GM19239 (cell line): ENCODE data around the gene BEND3.
"Not testable (repeated sequence)": the region's sequence is repeated elsewhere in the genome, so short reads cannot be mapped to it uniquely, and the experiment has no call there.

Experiments used
- DNase-seq: peaks from one replicate; pipeline ENCODE4 v3.0.0; 2011; ENCODE audit warnings: low spot score; ENCODE audit not compliant: insufficient read length
- FAIRE-seq: peaks from 2 replicates; lab custom pipeline; 2011; peaks lifted over from hg19 to GRCh38; lab: Jason Lieb, UNC

BEND3 gene

GRCh38 chr6:107121964-107122495, 6.7 kb upstream of the BEND3 start:
- no peak for DNase-seq
- FAIRE-seq = no peak

GRCh38 chr6:107121266-107121665, 6.0 kb upstream of the BEND3 start:
- FAIRE-seq (no peak), DNase-seq (no peak)

GRCh38 chr6:107120404-107120803, 5.1 kb upstream of the BEND3 start:
- no peak for FAIRE-seq
- no peak for DNase-seq

GRCh38 chr6:107118976-107119375, 3.7 kb upstream of the BEND3 start:
- DNase-seq = no peak
- no peak for FAIRE-seq

DNA sequence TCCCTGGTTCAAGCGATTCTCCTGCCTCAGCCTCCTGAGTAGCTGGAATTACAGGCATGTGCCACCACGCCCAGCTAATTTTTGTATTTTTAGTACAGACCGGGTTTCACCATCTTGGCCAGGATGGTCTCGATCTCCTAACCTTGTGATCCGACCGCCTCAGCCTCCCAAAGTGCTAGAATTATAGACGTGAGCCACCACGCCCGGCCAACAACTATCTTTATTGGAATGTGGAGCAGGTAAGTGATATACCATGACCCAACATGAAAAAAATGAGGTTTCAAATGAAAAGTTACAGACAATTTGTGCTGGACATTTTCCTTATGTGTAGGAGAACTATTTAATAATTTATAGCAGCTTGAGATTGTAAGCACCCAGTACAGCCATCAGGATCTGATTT, 3.2 kb upstream of the BEND3 start:
- not testable (repeated sequence) for DNase-seq, FAIRE-seq

DNA sequence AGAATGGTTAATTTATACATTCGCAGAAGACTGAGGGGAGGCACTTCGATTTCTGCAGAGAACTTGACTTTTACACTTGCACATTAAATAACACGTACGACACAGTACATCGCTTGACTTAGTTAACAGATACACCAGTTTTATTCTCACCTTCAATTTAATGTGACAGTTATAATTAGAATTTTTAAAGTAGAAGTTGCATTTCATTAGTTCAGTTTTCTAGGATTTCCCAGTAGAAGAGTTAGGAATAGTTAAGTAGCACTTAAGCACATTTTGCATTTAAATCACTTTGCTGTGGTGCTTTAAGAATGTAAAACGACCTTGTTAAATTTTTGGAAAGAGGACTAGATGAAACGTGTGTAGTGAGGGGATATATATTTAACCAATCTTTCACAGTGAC, 1.6 kb upstream of the BEND3 start:
- DNase-seq (no peak), FAIRE-seq (no peak)

- peak; percentile 28 for DNase-seq
- peak; percentile 78 for FAIRE-seq
These were observed 1.1 kb upstream of the BEND3 start for GRCh38 chr6:107116328-107116892.

GRCh38 chr6:107115695-107116327, 496 bp upstream of the BEND3 start:
- FAIRE-seq (no peak), DNase-seq (peak; percentile 40)

DNA sequence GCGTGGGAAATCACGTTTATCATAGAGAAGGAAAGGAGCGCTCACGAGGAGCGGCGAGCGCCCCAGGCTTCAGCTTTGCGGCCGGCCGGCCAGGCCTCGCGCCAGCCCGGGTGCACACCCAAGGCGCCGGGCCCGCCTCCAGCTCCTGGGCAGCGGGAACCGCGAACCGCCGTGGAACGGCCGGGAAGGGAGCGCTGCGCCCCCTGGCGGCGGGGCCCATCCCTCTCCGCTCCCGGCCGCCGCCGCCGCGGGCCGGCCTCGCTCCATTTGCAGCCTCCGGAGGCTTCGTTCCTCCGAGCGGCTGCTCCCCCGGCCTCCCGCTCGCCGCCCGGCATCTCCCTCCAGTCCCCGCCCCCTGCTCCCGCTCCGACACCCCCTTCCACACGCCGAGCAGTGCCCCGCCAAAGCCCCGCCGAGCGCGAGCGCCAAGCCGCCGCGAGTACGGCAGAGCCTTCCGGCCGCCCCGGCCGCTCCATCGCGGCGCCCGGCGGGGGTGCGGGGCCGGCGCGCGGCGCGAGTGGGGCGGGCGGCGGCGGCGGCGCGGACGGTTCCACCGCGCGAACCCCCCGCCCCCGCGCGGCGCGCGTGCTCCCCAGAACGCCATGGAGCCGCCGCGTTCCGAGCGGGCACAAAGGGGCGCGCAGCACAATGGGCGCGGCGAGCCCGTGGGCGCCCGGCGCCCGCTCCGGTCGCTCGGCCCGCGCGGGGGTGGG, 946 bp downstream of the BEND3 start:
- DNase-seq (peak; percentile 91), FAIRE-seq (no peak)

DNA sequence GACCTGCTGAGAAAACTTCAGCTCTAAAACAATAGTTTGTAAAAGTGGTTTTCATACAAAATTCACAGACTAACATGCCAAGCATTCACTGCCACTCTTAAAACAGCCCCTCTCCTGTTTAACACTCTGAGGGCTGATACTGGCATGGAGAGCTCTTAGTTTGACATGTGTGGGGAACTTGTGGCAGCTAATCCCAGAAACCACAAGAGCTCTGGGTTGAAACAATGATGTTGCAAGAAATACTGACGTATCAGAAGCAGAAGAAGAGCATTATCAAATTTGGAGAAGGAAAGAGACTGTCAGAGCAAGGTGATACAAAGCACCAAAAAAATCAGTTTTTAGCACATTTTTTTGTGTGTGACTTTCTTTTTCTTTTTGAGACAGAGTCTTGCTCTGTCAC, 5.1 kb downstream of the BEND3 start:
- DNase-seq (no peak), FAIRE-seq (no peak)

- no peak for DNase-seq
- FAIRE-seq = no peak
These were observed 7.0 kb downstream of the BEND3 start for GRCh38 chr6:107108201-107108890.

DNA sequence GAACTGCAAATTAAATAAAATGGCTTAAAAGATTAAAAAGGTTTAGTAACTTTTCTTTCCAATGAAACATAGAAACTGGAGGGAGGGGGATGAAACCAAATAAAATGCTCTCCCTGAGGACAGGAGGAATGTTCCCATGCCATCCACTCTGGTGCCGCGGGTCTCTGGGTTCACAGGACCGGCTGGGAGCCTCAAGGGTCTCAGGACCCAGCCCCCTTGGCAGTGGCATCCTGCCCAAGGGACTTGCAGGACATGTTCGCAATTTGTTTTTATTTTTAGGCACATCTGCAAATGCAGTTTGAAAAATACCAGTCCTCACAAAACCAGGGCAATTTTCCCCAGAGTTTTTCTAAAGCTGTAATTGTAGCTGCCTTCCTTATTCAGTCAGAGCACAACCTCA, 7.5 kb downstream of the BEND3 start:
- no peak for DNase-seq
- no peak for FAIRE-seq

- FAIRE-seq (no peak), DNase-seq (no peak)
These were observed 9.2 kb downstream of the BEND3 start for GRCh38 chr6:107106165-107106564.

- no peak for FAIRE-seq
These were observed 9.7 kb downstream of the BEND3 start for GRCh38 chr6:107105511-107106116.

DNA sequence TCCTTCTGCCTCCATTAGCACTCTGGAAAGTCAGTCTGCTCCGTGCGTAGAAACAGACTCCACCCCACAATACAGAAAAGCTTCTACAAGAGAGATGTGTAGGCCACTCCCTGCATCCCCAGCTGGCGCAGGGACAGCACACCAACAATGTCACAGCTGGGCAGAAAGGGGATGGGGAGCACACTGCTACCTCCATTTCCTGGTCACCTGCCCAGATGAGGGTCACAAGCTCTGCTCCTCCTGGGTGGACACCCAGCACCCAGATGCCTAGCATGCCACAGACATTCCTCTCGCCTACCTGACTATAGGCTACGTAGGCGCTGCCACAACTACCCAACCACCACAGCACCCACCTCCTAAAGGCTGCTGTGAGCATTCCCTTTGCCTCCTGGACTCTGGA, 12.2 kb downstream of the BEND3 start:
- FAIRE-seq (no peak), DNase-seq (no peak)

More at GRCh38 chr6:107105511-107106116, 9.7 kb downstream of the BEND3 start:
- no peak for DNase-seq

- no peak for DNase-seq
- no peak for FAIRE-seq
These were observed 12.9 kb downstream of the BEND3 start for GRCh38 chr6:107102414-107102805.

- DNase-seq (no peak), FAIRE-seq (no peak)
These were observed 13.5 kb downstream of the BEND3 start for GRCh38 chr6:107101686-107102413.

DNA sequence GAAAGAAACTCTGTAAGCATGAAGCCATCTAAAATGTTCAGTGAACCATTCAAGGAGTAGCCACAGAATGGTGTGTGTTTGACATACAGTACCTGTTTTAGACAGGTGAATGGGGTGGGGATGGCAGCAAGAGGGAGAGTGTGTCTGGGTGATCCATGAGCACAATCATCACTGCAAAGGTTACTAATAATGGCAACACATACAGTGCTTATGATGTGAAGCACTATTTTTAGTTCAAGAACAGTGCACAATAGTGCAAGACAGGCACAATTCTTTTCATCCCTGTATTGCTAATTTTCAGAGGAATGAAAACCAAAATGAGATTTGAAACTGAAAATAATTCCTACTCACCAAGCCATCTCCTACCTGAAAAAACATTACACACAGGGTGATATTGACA, 14.1 kb downstream of the BEND3 start:
- DNase-seq (no peak), FAIRE-seq (no peak)

- FAIRE-seq = no peak
- no peak for DNase-seq
These were observed 16.6 kb downstream of the BEND3 start for GRCh38 chr6:107098436-107099307.
